Keratinocyte (primary cell): ENCODE results near the gene MAD1L1.

Experiments
- CTCF ChIP-seq, 3 experiments: IDR thresholded peaks in 1 of 3; conservative IDR thresholded peaks in 1 of 3; optimal IDR thresholded peaks in 1 of 3; 2 replicates in 2 of 3; 3 replicates in 1 of 3; pipeline versions ENCODE3 to v1.5.1; 2011; ENCODE audit warnings: low read length in 3 of 3, mild to moderate bottlenecking in 3 of 3, moderate library complexity in 2 of 3, control low read depth in 1 of 3, inconsistent platforms in 1 of 3; ENCODE audit not compliant: insufficient read depth in 2 of 3; ENCODE audit errors: extremely low read depth in 1 of 3
- EZH2 ChIP-seq: IDR thresholded peaks from one replicate; pipeline ENCODE4 v1.6.1; 2012; ENCODE audit warnings: inconsistent platforms, mild to moderate bottlenecking, low read length, moderate library complexity

DNA sequence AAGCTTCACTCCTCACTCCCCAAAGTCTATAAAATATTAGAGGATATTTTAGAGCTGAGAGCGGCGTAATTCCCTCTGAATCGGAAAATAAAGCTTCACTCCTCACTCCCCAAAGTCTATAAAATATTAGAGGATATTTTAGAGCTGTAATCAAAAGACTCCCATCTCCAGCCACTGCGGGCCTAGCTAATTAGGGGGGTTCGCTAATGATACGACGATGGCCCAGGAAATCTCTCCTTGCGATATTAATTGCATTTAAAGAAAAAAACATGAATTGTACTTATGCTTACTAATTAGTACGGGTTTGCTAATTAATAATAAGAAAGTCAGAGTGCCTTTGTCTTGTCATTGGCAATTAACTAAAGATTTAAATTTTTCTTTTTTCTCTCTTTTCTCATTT lies 235.9 kb downstream of the MAD1L1 start:
- no peak for TF ChIP-seq CTCF (optimal IDR thresholded peaks at IDR 0.05 in 1 of 3, IDR thresholded peaks at IDR 0.05 in 1 of 3, conservative IDR thresholded peaks at IDR 0.05 in 1 of 3; ENCODE audit: extremely low read depth in 1 of 3, insufficient read depth in 2 of 3, low read length in 3 of 3)
- no peak for TF ChIP-seq EZH2
